GM23338 (cell line): ENCODE measurements around the gene SNX2. TPM values are rescaled to one million over a fixed set of nuclear protein-coding genes. Genes with fewer than 3 reads are reported as not detected.
A peak's percentile ranks its signal among the peaks of the same experiment; 100 is the strongest.

Source experiments
- ATAC-seq: fragments of 200-7000 bp; cut with Tn5 transposase; 3 replicates; pipeline ENCODE4 v1.9.1; 2020
- DNase-seq: peaks from one replicate; pipeline ENCODE4 v3.0.0-alpha.2; 2015; ENCODE audit warnings: low spot score
- H2AFZ ChIP-seq: fragments of 200-600 bp; sonication (generic); 2 replicates; pipeline ENCODE4 v1.8.0; 2016; ENCODE audit warnings: antibody characterized with exemption, mild to moderate bottlenecking, moderate library complexity
- H3F3A ChIP-seq: fragments of 200-600 bp; sonication (generic); replicated peaks from 2 replicates; pipeline ENCODE4 v1.8.0; 2017; ENCODE audit warnings: antibody characterized with exemption, mixed run types, low read depth
- H3K27ac ChIP-seq: fragments of 200-600 bp; sonication (generic); 2 replicates; pipeline ENCODE4 v1.6.1; 2016; ENCODE audit warnings: low read depth
- H3K27me3 ChIP-seq: fragments of 200-600 bp; sonication (generic); 2 replicates; pipeline ENCODE4 v1.8.0; 2016; ENCODE audit warnings: mild to moderate bottlenecking, mixed run types, moderate library complexity; ENCODE audit not compliant: insufficient read depth
- H3K36me3 ChIP-seq: fragments of 200-600 bp; sonication (generic); 2 replicates; pipeline ENCODE4 v1.8.0; 2016; ENCODE audit warnings: mild to moderate bottlenecking; ENCODE audit not compliant: insufficient read depth
- H3K4me1 ChIP-seq: fragments of 200-600 bp; sonication (generic); 2 replicates; pipeline ENCODE4 v1.8.0; 2016; ENCODE audit warnings: mild to moderate bottlenecking, moderate library complexity; ENCODE audit not compliant: insufficient read depth
- H3K4me2 ChIP-seq: fragments of 200-600 bp; sonication (generic); 2 replicates; pipeline ENCODE4 v1.7.1; 2017; ENCODE audit warnings: mixed run types
- H3K4me3 ChIP-seq: fragments of 200-600 bp; sonication (generic); 2 replicates; pipeline ENCODE4 v1.6.1; 2016; ENCODE audit warnings: mixed run types
- H3K79me2 ChIP-seq: fragments of 200-600 bp; sonication (generic); replicated peaks from 2 replicates; pipeline ENCODE4 v1.8.0; 2017; ENCODE audit warnings: mild to moderate bottlenecking; ENCODE audit not compliant: insufficient read depth
- H3K9me2 ChIP-seq: fragments of 200-600 bp; sonication (generic); 2 replicates; pipeline ENCODE4 v1.8.0; 2017; ENCODE audit not compliant: insufficient read depth
- H4K20me1 ChIP-seq: fragments of 200-600 bp; sonication (generic); replicated peaks from 2 replicates; pipeline ENCODE4 v1.8.0; 2017; ENCODE audit warnings: mild to moderate bottlenecking; ENCODE audit not compliant: insufficient read depth
- H3K27ac Mint-ChIP-seq: 2 replicates; pipeline ENCODE4 v1.8.0; 2020; ENCODE audit warnings: inconsistent platforms, mild to moderate bottlenecking, moderate library complexity, mixed read lengths
- H3K27me3 Mint-ChIP-seq: 3 replicates; pipeline ENCODE4 v1.8.0; 2022; ENCODE audit warnings: low read depth, mild to moderate bottlenecking, moderate library complexity, mixed read lengths, inconsistent platforms; ENCODE audit not compliant: insufficient read depth, poor library complexity
- H3K36me3 Mint-ChIP-seq: 3 replicates; pipeline ENCODE4 v1.8.0; 2021; ENCODE audit warnings: low read depth, mild to moderate bottlenecking, inconsistent platforms, moderate library complexity, mixed read lengths
- H3K4me1 Mint-ChIP-seq: 3 replicates; pipeline ENCODE4 v1.8.0; 2020; ENCODE audit warnings: mild to moderate bottlenecking, inconsistent platforms, mixed read lengths
- H3K4me3 Mint-ChIP-seq: 3 replicates; pipeline ENCODE4 v1.8.0; 2021; ENCODE audit warnings: moderate library complexity, mild to moderate bottlenecking, inconsistent platforms, mixed read lengths
- H3K9me3 Mint-ChIP-seq: 3 replicates; pipeline ENCODE4 v1.8.0; 2020; ENCODE audit warnings: moderate library complexity, mild to moderate bottlenecking, inconsistent platforms, mixed read lengths
- CTCF ChIP-seq, 2 experiments: fragments of 200-600 bp in 1 of 2; sonication (generic) in 1 of 2; conservative IDR thresholded peaks; 2 replicates each; pipeline versions ENCODE4 v1.5.1 to v1.6.1; 2016 to 2017; ENCODE audit warnings: antibody characterized with exemption in 2 of 2, low read depth in 2 of 2, mild to moderate bottlenecking in 2 of 2, moderate library complexity in 1 of 2
- EZH2 ChIP-seq: fragments of 200-600 bp; sonication (generic); IDR thresholded peaks from one replicate; pipeline ENCODE4 v1.8.0; 2017; ENCODE audit warnings: antibody characterized with exemption, mild to moderate bottlenecking, low read depth; ENCODE audit not compliant: unreplicated experiment
- EZH2phosphoT487 ChIP-seq: fragments of 200-600 bp; sonication (generic); IDR thresholded peaks from one replicate; pipeline ENCODE4 v1.8.1; 2018; ENCODE audit warnings: antibody characterized with exemption; ENCODE audit not compliant: unreplicated experiment
- POLR2AphosphoS5 ChIP-seq: IDR thresholded peaks from 2 replicates; pipeline ENCODE4 v1.6.1; 2016; ENCODE audit warnings: antibody characterized with exemption, low read depth
- STAT1 ChIP-seq: IDR thresholded peaks from one replicate; pipeline ENCODE4 v1.6.1; 2016; ENCODE audit warnings: antibody characterized with exemption; ENCODE audit not compliant: unreplicated experiment
- ZNF331 ChIP-seq: fragments of 250-450 bp; sonication (Bioruptor Pico); IDR thresholded peaks from 2 replicates; pipeline ENCODE4 v1.5.0; 2020; ENCODE audit warnings: low read depth, mild to moderate bottlenecking, moderate library complexity
- polyA plus RNA-seq: library from polyadenylated mRNA; unstranded; fragments of >200 nt; fragmentation: Nextera tagmentation; extraction: Ambion mirVana; gene quantifications from 2 replicates; pipeline ENCODE4 v1.2.1, GENCODE V29; 2016
- total RNA-seq: library from RNA; depleted of rRNA; stranded (reverse); fragments of >200 nt; shearing (Covaris generic); gene quantifications from 2 replicates; pipeline ENCODE4 v1.2.3, GENCODE V29; 2014
- TF ChIP-seq, protein P1 (sequence below): IDR thresholded peaks from 2 replicates; pipeline ENCODE4 v1.6.1; 2016; ENCODE audit warnings: antibody characterized with exemption
- TF ChIP-seq, protein P2 (sequence below): IDR thresholded peaks from one replicate; pipeline ENCODE4 v1.6.1; 2018; ENCODE audit warnings: antibody characterized with exemption; ENCODE audit not compliant: unreplicated experiment

Gene SNX2
- total and polyA plus RNA-seq, 2 experiments from 2014 or later = 50.8 to 67.8 TPM

- no peaks in the 10 kb centered on the region for H3K4me1 Mint-ChIP-seq
- H2AFZ ChIP-seq = no peak overlapping the region
- no peaks in the 10 kb centered on the region for H3K79me2 ChIP-seq
- no peaks in the 10 kb centered on the region for H3K27me3 ChIP-seq
- no peak overlapping the region for H3K27ac Mint-ChIP-seq
- H3K9me2 ChIP-seq = no peaks in the 10 kb centered on the region
- no peaks in the 10 kb centered on the region for H3F3A ChIP-seq
- peak in 1 of 2 experiments; percentile 22; a peak in 1 of 4 replicates for TF ChIP-seq CTCF (conservative IDR thresholded peaks at IDR 0.05; ENCODE audit: low read depth in 2 of 2)
- no peak for TF ChIP-seq EZH2
- no peak overlapping the region for H3K4me3 ChIP-seq
- ATAC-seq = peak; percentile 52
- H4K20me1 ChIP-seq = no peaks in the 10 kb centered on the region
- DNase-seq = peak; percentile 33
- no peak overlapping the region for H3K4me2 ChIP-seq
- no peaks in the 10 kb centered on the region for H3K36me3 ChIP-seq
- no peaks in the 10 kb centered on the region for H3K27me3 Mint-ChIP-seq
- H3K36me3 Mint-ChIP-seq = no peaks in the 10 kb centered on the region
- no peaks in the 10 kb centered on the region for H3K4me1 ChIP-seq
- H3K9me3 Mint-ChIP-seq = no peaks in the 10 kb centered on the region; the same call in 2 of the 3 replicates
- no peak overlapping the region for H3K4me3 Mint-ChIP-seq
- H3K27ac ChIP-seq = no peak overlapping the region
These were observed 60.8 kb downstream of the SNX2 start for GRCh38 chr5:122835681-122836080.

GRCh38 chr5:122836947-122837346 lies 62.1 kb downstream of the SNX2 start:
- no peak overlapping the region for H3K4me3 Mint-ChIP-seq
- TF ChIP-seq EZH2 (no peak), ZNF331 (CRISPR knock-in tag) (no peak)
- TF ChIP-seq, protein P1, sequence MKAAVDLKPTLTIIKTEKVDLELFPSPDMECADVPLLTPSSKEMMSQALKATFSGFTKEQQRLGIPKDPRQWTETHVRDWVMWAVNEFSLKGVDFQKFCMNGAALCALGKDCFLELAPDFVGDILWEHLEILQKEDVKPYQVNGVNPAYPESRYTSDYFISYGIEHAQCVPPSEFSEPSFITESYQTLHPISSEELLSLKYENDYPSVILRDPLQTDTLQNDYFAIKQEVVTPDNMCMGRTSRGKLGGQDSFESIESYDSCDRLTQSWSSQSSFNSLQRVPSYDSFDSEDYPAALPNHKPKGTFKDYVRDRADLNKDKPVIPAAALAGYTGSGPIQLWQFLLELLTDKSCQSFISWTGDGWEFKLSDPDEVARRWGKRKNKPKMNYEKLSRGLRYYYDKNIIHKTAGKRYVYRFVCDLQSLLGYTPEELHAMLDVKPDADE = no peak
- no peak for DNase-seq
- ATAC-seq = no peak
- no peaks in the 10 kb centered on the region for H4K20me1 ChIP-seq
- no peaks in the 10 kb centered on the region for H3K79me2 ChIP-seq
- no peaks in the 10 kb centered on the region for H3K36me3 ChIP-seq
- H3K4me1 ChIP-seq = no peaks in the 10 kb centered on the region
- no peaks in the 10 kb centered on the region; the same call in 2 of the 3 replicates for H3K9me3 Mint-ChIP-seq
- no peaks in the 10 kb centered on the region for H3F3A ChIP-seq
- H2AFZ ChIP-seq = no peak overlapping the region
- H3K4me1 Mint-ChIP-seq = no peaks in the 10 kb centered on the region
- no peak overlapping the region for H3K4me2 ChIP-seq
- no peaks in the 10 kb centered on the region for H3K36me3 Mint-ChIP-seq
- no peaks in the 10 kb centered on the region for H3K9me2 ChIP-seq
- no peak overlapping the region for H3K4me3 ChIP-seq
- no peak overlapping the region for H3K27ac Mint-ChIP-seq
- H3K27me3 Mint-ChIP-seq = peaks cover 3% of the 10 kb centered on the region
- no peak overlapping the region for H3K27ac ChIP-seq
- H3K27me3 ChIP-seq = no peaks in the 10 kb centered on the region

DNA sequence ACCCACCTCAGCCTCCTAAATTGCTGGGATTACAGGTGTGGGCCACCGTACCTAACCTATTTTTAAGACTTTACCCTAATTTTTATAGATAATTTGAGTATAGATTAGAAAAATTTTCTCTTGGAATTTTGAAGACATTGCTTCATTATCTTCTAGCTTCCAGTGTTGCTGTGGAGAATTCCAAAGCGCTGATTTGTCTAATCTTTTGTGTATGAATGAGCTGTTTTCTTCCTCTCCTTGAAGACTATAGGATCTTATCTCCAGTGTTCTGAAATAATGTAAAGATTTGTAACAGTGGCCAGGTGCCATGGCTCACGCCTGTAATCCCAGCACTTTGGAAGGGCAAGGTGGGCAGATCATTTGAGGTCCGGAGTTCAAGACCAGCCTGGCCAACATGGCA lies 64.9 kb downstream of the SNX2 start:
- no peaks in the 10 kb centered on the region for H4K20me1 ChIP-seq
- H3K36me3 Mint-ChIP-seq = no peaks in the 10 kb centered on the region; the same call in 2 of the 3 replicates
- no peak overlapping the region for H3K4me2 ChIP-seq
- H3K79me2 ChIP-seq = no peaks in the 10 kb centered on the region
- no peaks in the 10 kb centered on the region for H3K36me3 ChIP-seq
- peaks cover 9% of the 10 kb centered on the region; the same call in 2 of the 3 replicates for H3K4me1 Mint-ChIP-seq
- DNase-seq = no peak
- no peak overlapping the region for H3K4me3 Mint-ChIP-seq
- no peaks in the 10 kb centered on the region for H3K4me1 ChIP-seq
- H3K27me3 ChIP-seq = peaks cover 19% of the 10 kb centered on the region
- no peak overlapping the region for H3K4me3 ChIP-seq
- no peaks in the 10 kb centered on the region for H3K9me2 ChIP-seq
- peaks cover 15% of the 10 kb centered on the region for H3K27me3 Mint-ChIP-seq
- no peak for ATAC-seq
- H3K27ac Mint-ChIP-seq = no peak overlapping the region
- H2AFZ ChIP-seq = no peak overlapping the region
- H3K27ac ChIP-seq = no peak overlapping the region
- H3K9me3 Mint-ChIP-seq = no peaks in the 10 kb centered on the region; the same call in 2 of the 3 replicates
- H3F3A ChIP-seq = no peaks in the 10 kb centered on the region
- TF ChIP-seq CTCF (conservative IDR thresholded peaks at IDR 0.05; ENCODE audit: low read depth in 2 of 2) (no peak), STAT1 (no peak), EZH2phosphoT487 (no peak), POLR2AphosphoS5 (no peak), EZH2 (no peak)
- TF ChIP-seq, protein P2, sequence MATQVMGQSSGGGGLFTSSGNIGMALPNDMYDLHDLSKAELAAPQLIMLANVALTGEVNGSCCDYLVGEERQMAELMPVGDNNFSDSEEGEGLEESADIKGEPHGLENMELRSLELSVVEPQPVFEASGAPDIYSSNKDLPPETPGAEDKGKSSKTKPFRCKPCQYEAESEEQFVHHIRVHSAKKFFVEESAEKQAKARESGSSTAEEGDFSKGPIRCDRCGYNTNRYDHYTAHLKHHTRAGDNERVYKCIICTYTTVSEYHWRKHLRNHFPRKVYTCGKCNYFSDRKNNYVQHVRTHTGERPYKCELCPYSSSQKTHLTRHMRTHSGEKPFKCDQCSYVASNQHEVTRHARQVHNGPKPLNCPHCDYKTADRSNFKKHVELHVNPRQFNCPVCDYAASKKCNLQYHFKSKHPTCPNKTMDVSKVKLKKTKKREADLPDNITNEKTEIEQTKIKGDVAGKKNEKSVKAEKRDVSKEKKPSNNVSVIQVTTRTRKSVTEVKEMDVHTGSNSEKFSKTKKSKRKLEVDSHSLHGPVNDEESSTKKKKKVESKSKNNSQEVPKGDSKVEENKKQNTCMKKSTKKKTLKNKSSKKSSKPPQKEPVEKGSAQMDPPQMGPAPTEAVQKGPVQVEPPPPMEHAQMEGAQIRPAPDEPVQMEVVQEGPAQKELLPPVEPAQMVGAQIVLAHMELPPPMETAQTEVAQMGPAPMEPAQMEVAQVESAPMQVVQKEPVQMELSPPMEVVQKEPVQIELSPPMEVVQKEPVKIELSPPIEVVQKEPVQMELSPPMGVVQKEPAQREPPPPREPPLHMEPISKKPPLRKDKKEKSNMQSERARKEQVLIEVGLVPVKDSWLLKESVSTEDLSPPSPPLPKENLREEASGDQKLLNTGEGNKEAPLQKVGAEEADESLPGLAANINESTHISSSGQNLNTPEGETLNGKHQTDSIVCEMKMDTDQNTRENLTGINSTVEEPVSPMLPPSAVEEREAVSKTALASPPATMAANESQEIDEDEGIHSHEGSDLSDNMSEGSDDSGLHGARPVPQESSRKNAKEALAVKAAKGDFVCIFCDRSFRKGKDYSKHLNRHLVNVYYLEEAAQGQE = no peak
- TF ChIP-seq, protein P1 = no peak
